ENCODE results near the gene PAQR3.
"Not testable (repeated sequence)": the region's sequence is repeated elsewhere in the genome, so short reads cannot be mapped to it uniquely, and the experiment has no call there.

Gene PAQR3

GRCh38 chr4:78901882-78902281, 37.4 kb downstream of the PAQR3 start:
- Mint-ChIP-seq H3K9me3 (ENCODE audit: low read depth) (no peaks in the 10 kb centered on the region), H3K4me3 (no peak overlapping the region), H3K27me3 (no peaks in the 10 kb centered on the region), H3K36me3 (peaks cover 4% of the 10 kb centered on the region), H3K4me1 (ENCODE audit: low read depth) (no peaks in the 10 kb centered on the region), H3K27ac (no peak overlapping the region)

GRCh38 chr4:78899302-78899701, 39.9 kb downstream of the PAQR3 start:
- no peaks in the 10 kb centered on the region for H3K9me3 Mint-ChIP-seq (ENCODE audit: low read depth)
- no peaks in the 10 kb centered on the region for H3K4me1 Mint-ChIP-seq (ENCODE audit: low read depth)
- peaks cover 7% of the 10 kb centered on the region for H3K36me3 Mint-ChIP-seq

GRCh38 chr4:78889955-78890354, 49.3 kb downstream of the PAQR3 start:
- Mint-ChIP-seq H3K9me3 (ENCODE audit: low read depth) (no peaks in the 10 kb centered on the region), H3K36me3 (peaks cover 19% of the 10 kb centered on the region), H3K27ac (no peak overlapping the region), H3K4me3 (no peak overlapping the region), H3K4me1 (ENCODE audit: low read depth) (no peaks in the 10 kb centered on the region), H3K27me3 (no peaks in the 10 kb centered on the region)

More at GRCh38 chr4:78899302-78899701, 39.9 kb downstream of the PAQR3 start:
- Mint-ChIP-seq H3K27ac (no peak overlapping the region), H3K4me3 (no peak overlapping the region), H3K27me3 (no peaks in the 10 kb centered on the region)

- Mint-ChIP-seq H3K4me1 (ENCODE audit: low read depth) (no peaks in the 10 kb centered on the region), H3K4me3 (no peak overlapping the region), H3K27me3 (no peaks in the 10 kb centered on the region), H3K27ac (no peak overlapping the region), H3K36me3 (peaks cover 12% of the 10 kb centered on the region), H3K9me3 (ENCODE audit: low read depth) (no peaks in the 10 kb centered on the region)
Measured at GRCh38 chr4:78885598-78885997, 53.6 kb downstream of the PAQR3 start.

GRCh38 chr4:78880874-78881492, 58.3 kb downstream of the PAQR3 start:
- Mint-ChIP-seq H3K27me3 (no peaks in the 10 kb centered on the region), H3K36me3 (peaks cover 4% of the 10 kb centered on the region), H3K9me3 (ENCODE audit: low read depth) (no peaks in the 10 kb centered on the region), H3K4me3 (no peak overlapping the region), H3K4me1 (ENCODE audit: low read depth) (no peaks in the 10 kb centered on the region), H3K27ac (no peak overlapping the region)

GRCh38 chr4:78878031-78878430, 61.2 kb downstream of the PAQR3 start:
- Mint-ChIP-seq H3K27ac (no peak overlapping the region), H3K4me1 (ENCODE audit: low read depth) (no peaks in the 10 kb centered on the region), H3K36me3 (peaks cover 12% of the 10 kb centered on the region), H3K9me3 (ENCODE audit: low read depth) (no peaks in the 10 kb centered on the region), H3K27me3 (no peaks in the 10 kb centered on the region), H3K4me3 (no peak overlapping the region)

- H3K4me1 Mint-ChIP-seq (ENCODE audit: low read depth) = no peaks in the 10 kb centered on the region
- no peaks in the 10 kb centered on the region for H3K9me3 Mint-ChIP-seq (ENCODE audit: low read depth)
- no peaks in the 10 kb centered on the region for H3K27me3 Mint-ChIP-seq
- H3K36me3 Mint-ChIP-seq = peaks cover 19% of the 10 kb centered on the region
- no peak overlapping the region for H3K4me3 Mint-ChIP-seq
- no peak overlapping the region for H3K27ac Mint-ChIP-seq
Measured at GRCh38 chr4:78876568-78877320, 62.5 kb downstream of the PAQR3 start.

- no peak overlapping the region for H3K4me3 Mint-ChIP-seq
- H3K36me3 Mint-ChIP-seq = peaks cover 11% of the 10 kb centered on the region
- no peaks in the 10 kb centered on the region for H3K4me1 Mint-ChIP-seq (ENCODE audit: low read depth)
Measured at GRCh38 chr4:78870056-78870455, 69.2 kb downstream of the PAQR3 start.

GRCh38 chr4:78868712-78869111, 70.5 kb downstream of the PAQR3 start:
- not testable (repeated sequence) for H3K36me3 Mint-ChIP-seq; H3K9me3 Mint-ChIP-seq (ENCODE audit: low read depth); H3K27me3 Mint-ChIP-seq; H3K4me1 Mint-ChIP-seq (ENCODE audit: low read depth); H3K27ac Mint-ChIP-seq; H3K4me3 Mint-ChIP-seq

More at GRCh38 chr4:78870056-78870455, 69.2 kb downstream of the PAQR3 start:
- Mint-ChIP-seq H3K27ac (no peak overlapping the region), H3K27me3 (no peaks in the 10 kb centered on the region), H3K9me3 (ENCODE audit: low read depth) (no peaks in the 10 kb centered on the region)

GRCh38 chr4:78865451-78865850, 73.8 kb downstream of the PAQR3 start:
- Mint-ChIP-seq H3K9me3 (ENCODE audit: low read depth) (no peaks in the 10 kb centered on the region), H3K36me3 (no peaks in the 10 kb centered on the region), H3K4me1 (ENCODE audit: low read depth) (peaks cover 1% of the 10 kb centered on the region), H3K27me3 (no peaks in the 10 kb centered on the region), H3K4me3 (no peak overlapping the region), H3K27ac (no peak overlapping the region)

GRCh38 chr4:78864405-78865024, 74.7 kb downstream of the PAQR3 start:
- Mint-ChIP-seq H3K4me3 (no peak overlapping the region), H3K36me3 (no peaks in the 10 kb centered on the region), H3K27ac (no peak overlapping the region), H3K4me1 (ENCODE audit: low read depth) (peaks cover 1% of the 10 kb centered on the region), H3K9me3 (ENCODE audit: low read depth) (no peaks in the 10 kb centered on the region), H3K27me3 (no peaks in the 10 kb centered on the region)

GRCh38 chr4:78863991-78864390, 75.2 kb downstream of the PAQR3 start:
- H3K4me1 Mint-ChIP-seq (ENCODE audit: low read depth) = peaks cover 1% of the 10 kb centered on the region
- H3K27ac Mint-ChIP-seq = no peak overlapping the region
- H3K36me3 Mint-ChIP-seq = no peaks in the 10 kb centered on the region
- H3K9me3 Mint-ChIP-seq (ENCODE audit: low read depth) = no peaks in the 10 kb centered on the region
- no peaks in the 10 kb centered on the region for H3K27me3 Mint-ChIP-seq
- H3K4me3 Mint-ChIP-seq = no peak overlapping the region

- Mint-ChIP-seq H3K36me3 (no peaks in the 10 kb centered on the region), H3K27me3 (no peaks in the 10 kb centered on the region), H3K27ac (no peak overlapping the region), H3K4me1 (ENCODE audit: low read depth) (peaks cover 1% of the 10 kb centered on the region), H3K4me3 (no peak overlapping the region), H3K9me3 (ENCODE audit: low read depth) (no peaks in the 10 kb centered on the region)
Measured at GRCh38 chr4:78863254-78863869, 75.9 kb downstream of the PAQR3 start.

- H3K27me3 Mint-ChIP-seq = no peaks in the 10 kb centered on the region
- H3K9me3 Mint-ChIP-seq (ENCODE audit: low read depth) = no peaks in the 10 kb centered on the region
- no peak overlapping the region for H3K27ac Mint-ChIP-seq
- peaks cover 1% of the 10 kb centered on the region for H3K4me1 Mint-ChIP-seq (ENCODE audit: low read depth)
- no peak overlapping the region for H3K4me3 Mint-ChIP-seq
- no peaks in the 10 kb centered on the region for H3K36me3 Mint-ChIP-seq
Measured at GRCh38 chr4:78862314-78862737, 76.9 kb downstream of the PAQR3 start.
